H1 (cell line): Measurements from ENCODE around the gene ATP6V1A. TPM values are rescaled to one million over a fixed set of nuclear protein-coding genes. Genes with fewer than 3 reads are reported as not detected.

ENCODE experiments used
- ASH2L ChIP-seq: fragments of 200-600, 300-600 bp; sonication (generic); IDR thresholded peaks from one replicate; pipeline ENCODE4 v1.7.1; 2017; ENCODE audit warnings: low read length
- SIRT6 ChIP-seq: IDR thresholded peaks from one replicate; pipeline ENCODE4 v1.7.1; 2012; ENCODE audit warnings: low read length, inconsistent platforms
- polyA plus RNA-seq, 7 experiments: library from polyadenylated mRNA; depleted of rRNA in 3 of 7; stranded (reverse) in 5 of 7; unstranded in 2 of 7; fragments of >200 nt in 5 of 7; fragments of 200-250 nt in 2 of 7; gene quantifications; 1 replicate in 5 of 7; 2 replicates in 1 of 7; 4 replicates in 1 of 7; pipeline versions ENCODE4 v1.2.1 to v1.2.3, GENCODE V29; 2011 to 2013; ENCODE audit warnings: missing spikeins in 2 of 7, mixed read lengths in 2 of 7
- total RNA-seq: library from RNA; stranded (reverse); fragmentation: NEBNext Ultra II Directional; extraction: Animal tissue kit (Norgen Biotek cat#: 25700); gene quantifications from 2 replicates; pipeline ENCODE4 v1.2.1, GENCODE V29; 2021

Gene ATP6V1A
- total and polyA plus RNA-seq, 2 of the 8 experiments (the other 6 are each of a cell fraction or from before 2014, with no cell fraction given), result 15.4 to 90.9 TPM

GRCh38 chr3:113743006-113743630, 3.7 kb upstream of the ATP6V1A start (continued):
- TF ChIP-seq ASH2L (no peak), SIRT6 (no peak)
